CD4-positive, alpha-beta T cell (primary cell): ENCODE measurements around the gene MGAT1. TPM values are rescaled to one million over a fixed set of nuclear protein-coding genes. Genes with fewer than 3 reads are reported as not detected.

Source experiments
- ATAC-seq: fragments of 200-7000 bp; cut with Tn5 transposase; one replicate; pipeline ENCODE4 v1.10.0; 2022; ENCODE audit warnings: mild to moderate bottlenecking; ENCODE audit not compliant: poor library complexity
- CTCF ChIA-PET: fragments of 350-600 bp; sonication (Branson Sonifier 250); formaldehyde crosslinking; loops from one replicate; lab custom pipeline; 2021; ENCODE audit warnings: antibody characterized with exemption, inconsistent platforms; lab: Charles Lee
- POLR2A ChIA-PET: fragments of 350-600 bp; sonication (Branson Sonifier 250); formaldehyde crosslinking; loops from one replicate; lab custom pipeline; 2021; ENCODE audit warnings: antibody characterized with exemption, inconsistent platforms; lab: Charles Lee
- DNase-seq, 14 experiments: peaks; one replicate each; pipeline ENCODE4 v3.0.0-alpha.2; 2013 to 2020; ENCODE audit warnings: mixed read lengths in 2 of 14
- H3K27ac ChIP-seq, 2 donors: one replicate each; pipeline versions ENCODE4 v1.5.1 to v1.7.0; 2013; ENCODE audit warnings: low read length in 2 of 2, low read depth in 1 of 2, mild to moderate bottlenecking in 1 of 2
- H3K27me3 ChIP-seq, 2 experiments: 1 replicate in 1 of 2; 2 replicates in 1 of 2; pipeline versions ENCODE4 v1.6.1 to v1.7.0; 2013; ENCODE audit warnings: low read length in 2 of 2, control low read depth in 1 of 2, mild to moderate bottlenecking in 1 of 2, moderate library complexity in 1 of 2; ENCODE audit not compliant: insufficient read depth in 2 of 2, control insufficient read depth in 1 of 2
- H3K36me3 ChIP-seq: one replicate; pipeline ENCODE4 v1.6.1; 2013; ENCODE audit warnings: low read length, control low read depth; ENCODE audit not compliant: insufficient read depth
- H3K4me1 ChIP-seq: one replicate; pipeline ENCODE4 v1.6.1; 2013; ENCODE audit warnings: low read length, control low read depth; ENCODE audit not compliant: insufficient read depth
- H3K4me3 ChIP-seq: one replicate; pipeline ENCODE4 v1.5.1; 2013; ENCODE audit warnings: mild to moderate bottlenecking, low read length, moderate library complexity
- H3K9me3 ChIP-seq, 2 experiments: 1 replicate in 1 of 2; 2 replicates in 1 of 2; pipeline versions ENCODE4 v1.6.1 to v1.7.0; 2013; ENCODE audit warnings: low read length in 2 of 2, mild to moderate bottlenecking in 2 of 2, control low read depth in 1 of 2, moderate library complexity in 1 of 2; ENCODE audit not compliant: control insufficient read depth in 1 of 2, insufficient read depth in 1 of 2
- H3K27ac Mint-ChIP-seq: one replicate; pipeline ENCODE4 v1.8.0; 2020; ENCODE audit warnings: mixed read lengths
- H3K27me3 Mint-ChIP-seq: one replicate; pipeline ENCODE4 v1.8.0; 2021; ENCODE audit warnings: mixed read lengths
- H3K36me3 Mint-ChIP-seq: one replicate; pipeline ENCODE4 v1.8.0; 2021; ENCODE audit warnings: low read depth, mixed read lengths
- H3K4me1 Mint-ChIP-seq: one replicate; pipeline ENCODE4 v1.8.0; 2021; ENCODE audit warnings: low read depth, mixed read lengths
- H3K4me3 Mint-ChIP-seq: one replicate; pipeline ENCODE4 v1.8.0; 2020; ENCODE audit warnings: mild to moderate bottlenecking, mixed read lengths
- H3K9me3 Mint-ChIP-seq: one replicate; pipeline ENCODE4 v1.8.0; 2020; ENCODE audit warnings: mixed read lengths
- intact Hi-C, 2 experiments: fragments of 100-400 bp; cut with DNase I in 1 of 2; cut with micrococcal nuclease in 1 of 2; formaldehyde crosslinking; loops; one replicate each; pipeline versions ENCODE4 v1.15.1 to v1.9.0; 2023 to 2025; cut with DNase I, micrococcal nuclease
- total RNA-seq, 174 experiments: library from RNA in 2 of 174; stranded (reverse) in 2 of 174; gene quantifications; one replicate each; pipeline ENCODE4 v1.2.3 and lab custom pipeline; 2021 to 2026
- TF ChIP-seq, protein P1 (sequence below): fragments of 200-600 bp; IDR thresholded peaks from one replicate; pipeline ENCODE4 v1.8.0; 2022; ENCODE audit warnings: antibody characterized with exemption, mild to moderate bottlenecking

The MGAT1 gene
- total RNA-seq, 2 experiments from 2014 or later = 49.0 to 60.2 TPM

- Mint-ChIP-seq H3K27ac (no peak overlapping the region), H3K4me3 (no peak overlapping the region), H3K9me3 (peaks cover 14% of the 10 kb centered on the region), H3K4me1 (no peaks in the 10 kb centered on the region), H3K27me3 (peaks cover 18% of the 10 kb centered on the region), H3K36me3 (no peaks in the 10 kb centered on the region)
- Histone ChIP-seq H3K4me3 (no peak overlapping the region), H3K27ac (no peak overlapping the region), H3K36me3 (no peaks in the 10 kb centered on the region), H3K4me1 (no peaks in the 10 kb centered on the region), H3K9me3 (peaks cover 9 to 13% of the 10 kb centered on the region in 2 experiments), H3K27me3 (peaks cover 0 to 5% of the 10 kb centered on the region in 2 experiments)
- DNase-seq = no peak
- ChIA-PET POLR2A (no interaction called here), CTCF (no interaction called here)
- TF ChIP-seq, protein P1, sequence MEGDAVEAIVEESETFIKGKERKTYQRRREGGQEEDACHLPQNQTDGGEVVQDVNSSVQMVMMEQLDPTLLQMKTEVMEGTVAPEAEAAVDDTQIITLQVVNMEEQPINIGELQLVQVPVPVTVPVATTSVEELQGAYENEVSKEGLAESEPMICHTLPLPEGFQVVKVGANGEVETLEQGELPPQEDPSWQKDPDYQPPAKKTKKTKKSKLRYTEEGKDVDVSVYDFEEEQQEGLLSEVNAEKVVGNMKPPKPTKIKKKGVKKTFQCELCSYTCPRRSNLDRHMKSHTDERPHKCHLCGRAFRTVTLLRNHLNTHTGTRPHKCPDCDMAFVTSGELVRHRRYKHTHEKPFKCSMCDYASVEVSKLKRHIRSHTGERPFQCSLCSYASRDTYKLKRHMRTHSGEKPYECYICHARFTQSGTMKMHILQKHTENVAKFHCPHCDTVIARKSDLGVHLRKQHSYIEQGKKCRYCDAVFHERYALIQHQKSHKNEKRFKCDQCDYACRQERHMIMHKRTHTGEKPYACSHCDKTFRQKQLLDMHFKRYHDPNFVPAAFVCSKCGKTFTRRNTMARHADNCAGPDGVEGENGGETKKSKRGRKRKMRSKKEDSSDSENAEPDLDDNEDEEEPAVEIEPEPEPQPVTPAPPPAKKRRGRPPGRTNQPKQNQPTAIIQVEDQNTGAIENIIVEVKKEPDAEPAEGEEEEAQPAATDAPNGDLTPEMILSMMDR = no peak
- ATAC-seq = no peak
- intact Hi-C loops = no loop called here
Measured at GRCh38 chr5:180771839-180772238, 30.8 kb downstream of the MGAT1 start.

DNA sequence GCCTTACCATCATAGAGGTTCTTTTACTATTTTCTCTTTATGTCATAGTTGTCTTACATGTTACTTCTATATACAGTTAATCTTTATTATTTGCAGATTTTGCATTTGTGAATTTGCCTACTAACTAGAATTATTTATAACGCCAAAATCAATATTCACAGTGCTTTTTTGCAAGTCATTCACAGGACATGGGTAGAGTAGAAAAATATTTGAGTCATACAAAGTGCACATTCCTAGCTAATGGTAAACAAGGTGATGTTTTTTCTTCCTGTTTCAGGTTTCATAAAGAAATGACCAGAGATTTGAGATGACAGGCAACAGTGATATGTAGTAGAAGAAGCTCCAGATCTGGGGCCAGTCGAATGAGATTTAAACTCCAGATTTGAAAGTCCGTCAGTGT, 32.8 kb downstream of the MGAT1 start:
- no peaks in the 10 kb centered on the region for H3K36me3 ChIP-seq
- DNase-seq = no peak
- POLR2A ChIA-PET = no interaction called here
- intact Hi-C loops = no loop called here
- TF ChIP-seq, protein P1 = no peak
- H3K27me3 ChIP-seq = peaks cover 0 to 5% of the 10 kb centered on the region in 2 experiments
- CTCF ChIA-PET = no interaction called here
- Mint-ChIP-seq H3K27me3 (peaks cover 32% of the 10 kb centered on the region), H3K9me3 (peaks cover 19% of the 10 kb centered on the region), H3K27ac (no peak overlapping the region), H3K4me3 (no peak overlapping the region), H3K36me3 (no peaks in the 10 kb centered on the region), H3K4me1 (no peaks in the 10 kb centered on the region)
- H3K4me3 ChIP-seq = no peak overlapping the region
- peaks cover 9 to 13% of the 10 kb centered on the region in 2 experiments for H3K9me3 ChIP-seq
- H3K27ac ChIP-seq = no peak overlapping the region
- ATAC-seq = no peak
- H3K4me1 ChIP-seq = no peaks in the 10 kb centered on the region

- peaks cover 10% of the 10 kb centered on the region for H3K9me3 Mint-ChIP-seq
- intact Hi-C loops = no loop called here
- H3K9me3 ChIP-seq = peaks cover 20 to 24% of the 10 kb centered on the region in 2 experiments
- TF ChIP-seq, protein P1 = no peak
- no peak for DNase-seq
- no peak overlapping the region for H3K27ac ChIP-seq
- ChIA-PET POLR2A (no interaction called here), CTCF (no interaction called here)
- H3K27me3 ChIP-seq = peaks cover 4 to 9% of the 10 kb centered on the region in 2 experiments
- ATAC-seq = no peak
- no peaks in the 10 kb centered on the region for H3K36me3 Mint-ChIP-seq
- H3K4me3 Mint-ChIP-seq = no peak overlapping the region
- peaks cover 13% of the 10 kb centered on the region for H3K27me3 Mint-ChIP-seq
- no peaks in the 10 kb centered on the region for H3K36me3 ChIP-seq
- no peak overlapping the region for H3K4me3 ChIP-seq
- H3K4me1 Mint-ChIP-seq = no peaks in the 10 kb centered on the region
- no peaks in the 10 kb centered on the region for H3K4me1 ChIP-seq
- H3K27ac Mint-ChIP-seq = no peak overlapping the region
Measured at GRCh38 chr5:180755601-180756000, 47.0 kb downstream of the MGAT1 start.
